Stomach smooth muscle (tissue), 2 donors: ENCODE results near the gene CD101.

Source experiments
- H3K27ac ChIP-seq: one replicate; pipeline ENCODE4 v1.7.0; 2013; ENCODE audit warnings: mild to moderate bottlenecking, low read length, inconsistent platforms
- H3K27me3 ChIP-seq, 2 donors: one replicate each; pipeline ENCODE4 v1.7.0; 2013; ENCODE audit warnings: low read length in 2 of 2; ENCODE audit not compliant: insufficient read depth in 2 of 2, control insufficient read depth in 1 of 2
- H3K36me3 ChIP-seq, 2 donors: one replicate each; pipeline ENCODE4 v1.7.0; 2013; ENCODE audit warnings: low read length in 2 of 2; ENCODE audit not compliant: control insufficient read depth in 2 of 2, insufficient read depth in 2 of 2
- H3K4me1 ChIP-seq: one replicate; pipeline ENCODE4 v1.7.0; 2013; ENCODE audit warnings: low read length; ENCODE audit not compliant: control insufficient read depth, insufficient read depth
- H3K4me3 ChIP-seq, 2 donors: one replicate each; pipeline ENCODE4 v1.7.0; 2013; ENCODE audit warnings: low read length in 2 of 2
- H3K9ac ChIP-seq, 2 donors: one replicate each; pipeline ENCODE4 v1.7.0; 2013; ENCODE audit warnings: low read length in 2 of 2, mild to moderate bottlenecking in 1 of 2
- H3K9me3 ChIP-seq, 2 donors: one replicate each; pipeline ENCODE4 v1.7.0; 2013; ENCODE audit warnings: low read length in 2 of 2; ENCODE audit not compliant: control insufficient read depth in 2 of 2
- donor health status: healthy.
- donor health status: Pancreatic carcinoma.

The CD101 gene

GRCh38 chr1:117051224-117052064, 49.9 kb downstream of the CD101 start:
- no peaks in the 10 kb centered on the region for H3K9me3 ChIP-seq
- H3K4me3 ChIP-seq, result peak overlapping the region; percentile 51 to 56
- peak overlapping the region; percentile 55 for H3K27ac ChIP-seq
- no peaks in the 10 kb centered on the region for H3K27me3 ChIP-seq
- H3K36me3 ChIP-seq, result no peaks in the 10 kb centered on the region
- peak overlapping the region; percentile 54 to 62 for H3K9ac ChIP-seq
- peaks cover 3% of the 10 kb centered on the region for H3K4me1 ChIP-seq

DNA sequence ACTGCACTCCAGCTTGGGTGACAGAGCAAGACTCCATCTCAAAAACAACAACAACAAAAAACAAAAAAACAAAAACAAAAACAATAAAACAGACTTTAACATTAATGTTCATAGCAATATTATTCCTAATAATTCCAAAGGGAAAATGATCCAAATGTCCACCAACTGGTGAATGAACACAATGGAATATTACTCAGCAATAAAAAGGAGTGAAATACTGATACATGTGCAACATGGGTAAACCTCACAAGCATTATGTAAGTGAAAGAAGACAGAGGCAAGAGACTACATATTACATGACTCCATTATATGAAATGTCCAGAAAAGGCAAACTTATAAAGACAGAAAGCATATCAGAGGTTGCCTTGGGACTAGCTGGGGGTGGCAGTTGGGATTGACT, 52.5 kb downstream of the CD101 start:
- no peak overlapping the region for H3K27ac ChIP-seq

DNA sequence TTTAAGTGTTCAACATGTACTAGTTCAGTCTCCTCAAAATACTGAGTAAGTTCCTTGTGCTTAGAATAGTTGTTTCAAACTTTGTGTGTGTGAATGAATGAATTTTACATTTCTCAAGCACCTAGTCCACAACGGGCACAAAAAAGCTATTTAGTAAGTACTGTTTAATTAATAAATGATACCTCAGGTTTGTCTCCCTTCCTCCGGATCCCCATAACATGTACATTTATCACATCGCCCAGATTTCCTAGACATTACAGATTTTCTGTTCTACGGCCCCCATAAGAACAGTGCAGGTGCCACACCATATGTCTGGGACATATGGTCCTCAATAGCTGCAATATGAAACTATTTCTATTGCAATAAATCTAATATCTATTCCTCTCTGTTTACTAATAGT, 57.2 kb downstream of the CD101 start:
- no peak overlapping the region for H3K4me3 ChIP-seq
- no peaks in the 10 kb centered on the region for H3K36me3 ChIP-seq
- H3K9me3 ChIP-seq, result no peaks in the 10 kb centered on the region
- H3K4me1 ChIP-seq, result peaks cover 8% of the 10 kb centered on the region
- H3K9ac ChIP-seq, result no peak overlapping the region
- no peaks in the 10 kb centered on the region for H3K27me3 ChIP-seq
- H3K27ac ChIP-seq, result no peak overlapping the region

More for the DNA sequence above, 52.5 kb downstream of the CD101 start:
- no peak overlapping the region for H3K9ac ChIP-seq
- no peaks in the 10 kb centered on the region for H3K36me3 ChIP-seq
- H3K27me3 ChIP-seq, result no peaks in the 10 kb centered on the region
- H3K4me3 ChIP-seq, result no peak overlapping the region
- H3K4me1 ChIP-seq, result peaks cover 4% of the 10 kb centered on the region
- no peaks in the 10 kb centered on the region for H3K9me3 ChIP-seq

DNA sequence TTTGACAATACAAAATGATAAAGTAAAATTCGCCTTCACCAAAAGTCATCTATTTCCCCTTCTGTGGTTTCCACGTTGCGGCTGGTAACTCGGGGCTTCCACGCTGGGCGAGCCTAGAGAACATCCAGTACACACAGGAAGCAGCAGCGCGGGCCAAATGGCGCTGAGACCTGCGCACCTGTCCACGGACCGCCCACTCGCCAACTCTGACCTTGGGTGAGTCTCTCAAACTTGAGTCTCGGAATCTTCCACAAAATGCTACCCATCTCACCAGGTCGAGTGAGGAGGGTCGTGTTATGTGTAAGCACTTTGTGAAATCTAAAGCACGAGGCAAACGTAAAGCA, 57.7 kb downstream of the CD101 start:
- Histone ChIP-seq H3K27me3 (no peaks in the 10 kb centered on the region), H3K9me3 (no peaks in the 10 kb centered on the region), H3K27ac (no peak overlapping the region), H3K36me3 (no peaks in the 10 kb centered on the region), H3K4me3 (peak overlapping the region; percentile 75 to 91), H3K4me1 (peaks cover 8% of the 10 kb centered on the region), H3K9ac (peak overlapping the region; percentile 55 to 85)

DNA sequence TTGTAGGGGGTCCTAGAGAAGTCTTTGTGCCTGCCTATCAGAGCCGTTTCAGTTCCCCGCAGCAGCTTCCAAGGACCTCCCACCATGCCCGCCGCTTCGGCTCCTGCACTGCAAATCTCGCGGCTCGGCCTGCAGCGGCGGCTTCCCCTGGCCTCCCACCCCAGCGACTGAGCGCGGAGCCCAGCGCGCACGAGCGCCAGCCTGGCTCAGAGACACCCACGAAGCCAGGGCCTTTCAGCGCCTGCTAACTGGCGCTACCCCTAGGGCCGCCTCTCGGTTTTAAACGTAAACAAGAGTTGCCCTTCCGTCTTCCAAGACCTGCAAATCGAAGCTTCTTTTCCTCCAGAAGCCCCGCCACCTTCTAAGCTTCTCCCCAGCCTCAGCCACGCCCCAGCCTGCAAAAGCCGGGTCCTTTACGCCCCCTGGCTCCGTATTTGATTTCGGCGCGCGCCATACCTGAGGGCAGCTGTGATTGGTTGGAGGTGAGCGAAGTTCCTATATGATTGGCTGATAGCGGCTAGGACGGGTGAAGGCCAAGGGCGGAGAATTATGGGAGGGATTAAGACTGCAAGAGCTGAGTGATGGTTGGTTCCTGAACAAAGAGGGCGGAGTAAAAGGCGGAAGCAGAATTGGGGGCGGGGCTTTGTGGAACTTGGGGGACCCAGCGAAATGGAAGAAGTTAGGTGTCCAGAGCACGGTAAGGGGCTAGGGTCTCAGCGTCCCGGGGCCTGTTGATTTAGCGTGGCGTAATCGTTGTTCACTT, 58.3 kb downstream of the CD101 start, which contains the start of gene TTF2:
TSS of gene TTF2 (plus strand) at position 649 of the 763 bp plus-strand sequence. CDS start at position 670, 21 bp downstream.
- peak within 1 kb of the TSS; percentile 31 for H3K27ac ChIP-seq

GRCh38 chr1:117060441-117061317, 59.1 kb downstream of the CD101 start:
- Histone ChIP-seq H3K27ac (peak overlapping the region; percentile 31), H3K27me3 (no peaks in the 10 kb centered on the region), H3K4me3 (peak overlapping the region; percentile 75 to 91), H3K36me3 (no peaks in the 10 kb centered on the region), H3K9ac (peak overlapping the region; percentile 75 to 85), H3K9me3 (no peaks in the 10 kb centered on the region), H3K4me1 (peaks cover 8% of the 10 kb centered on the region)

More for the DNA sequence above, 58.3 kb downstream of the CD101 start, which contains the start of gene TTF2:
- Histone ChIP-seq H3K9ac (peak within 1 kb of the TSS; percentile 75 to 85), H3K9me3 (no peaks in the 10 kb centered on the region), H3K4me1 (peaks cover 8% of the 10 kb centered on the region), H3K36me3 (no peaks in the 10 kb centered on the region), H3K27me3 (no peaks in the 10 kb centered on the region), H3K4me3 (peak within 1 kb of the TSS; percentile 75 to 91)

GRCh38 chr1:117061986-117062415, 60.4 kb downstream of the CD101 start:
- no peaks in the 10 kb centered on the region for H3K36me3 ChIP-seq
- no peaks in the 10 kb centered on the region for H3K27me3 ChIP-seq
- H3K9me3 ChIP-seq, result no peaks in the 10 kb centered on the region
- peaks cover 8% of the 10 kb centered on the region for H3K4me1 ChIP-seq
- H3K9ac ChIP-seq, result no peak overlapping the region
- no peak overlapping the region for H3K27ac ChIP-seq
- no peak overlapping the region for H3K4me3 ChIP-seq

DNA sequence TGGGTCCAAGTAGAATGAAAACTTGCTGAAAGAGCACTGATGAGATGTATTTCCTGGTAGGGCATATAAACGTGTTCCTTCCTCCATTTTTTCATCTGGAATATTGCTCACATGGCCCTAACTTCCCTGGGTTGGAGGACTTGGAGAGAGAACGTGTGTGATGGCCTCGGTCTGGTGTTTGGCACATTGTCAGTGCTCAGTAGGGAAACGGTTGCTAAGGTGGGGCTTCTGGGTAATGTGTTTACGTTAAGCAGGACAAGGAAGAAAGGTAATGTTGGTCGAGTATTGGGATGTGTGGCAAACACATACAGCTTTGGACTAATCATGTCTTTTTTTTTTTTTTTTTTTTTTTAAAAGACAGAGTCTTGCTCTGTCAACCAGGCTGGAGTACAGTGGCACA, 64.8 kb downstream of the CD101 start:
- H3K27me3 ChIP-seq, result no peaks in the 10 kb centered on the region
- H3K9ac ChIP-seq, result no peak overlapping the region
- H3K9me3 ChIP-seq, result no peaks in the 10 kb centered on the region
- H3K27ac ChIP-seq, result no peak overlapping the region
- no peaks in the 10 kb centered on the region for H3K4me1 ChIP-seq
- no peak overlapping the region for H3K4me3 ChIP-seq
- H3K36me3 ChIP-seq, result no peaks in the 10 kb centered on the region

DNA sequence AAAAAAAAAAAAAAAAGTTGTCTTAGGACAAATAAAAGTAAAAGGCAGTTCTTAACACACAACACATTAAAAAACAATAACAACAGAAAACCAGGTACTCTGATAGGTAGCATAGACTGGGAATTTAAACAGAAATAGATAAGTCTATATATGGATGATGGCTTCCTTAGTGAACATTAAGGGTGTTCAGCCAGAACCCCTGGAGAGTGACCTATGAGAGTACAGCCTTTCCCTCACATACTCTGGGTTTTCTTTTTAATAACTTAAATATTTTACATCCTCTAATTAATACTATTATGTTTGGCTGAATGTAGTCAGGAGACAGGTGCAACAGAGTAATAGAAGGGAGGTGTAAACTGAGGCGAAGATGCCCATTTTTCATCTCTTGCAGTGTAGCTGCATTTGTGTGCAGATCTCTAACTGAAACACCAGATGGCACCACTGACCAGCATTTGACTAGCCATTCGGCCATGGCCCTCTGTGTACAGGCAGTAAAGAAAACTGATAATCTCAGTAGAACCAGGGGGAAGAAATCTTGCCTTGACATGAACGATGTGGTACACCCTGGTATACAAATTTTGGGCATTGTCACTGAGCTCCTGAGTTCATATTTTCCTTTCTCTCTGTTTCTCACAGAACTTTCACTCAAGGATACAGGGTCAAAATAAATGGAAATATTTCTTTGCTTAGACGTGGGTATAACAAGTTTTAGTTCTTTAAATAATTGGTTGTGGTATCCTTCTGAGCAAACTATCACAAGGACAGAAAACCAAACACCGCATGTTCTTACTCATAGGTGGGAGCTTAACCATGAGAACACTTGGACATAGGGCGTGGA, 66.2 kb downstream of the CD101 start:
- Histone ChIP-seq H3K4me1 (no peaks in the 10 kb centered on the region), H3K27me3 (no peaks in the 10 kb centered on the region), H3K9ac (no peak overlapping the region), H3K4me3 (no peak overlapping the region), H3K36me3 (no peaks in the 10 kb centered on the region), H3K9me3 (no peaks in the 10 kb centered on the region), H3K27ac (no peak overlapping the region)
